GM19372 (cell line): ENCODE data around the gene SPNS3.

ENCODE experiments used
- ATAC-seq: cut with Tn5 transposase; IDR thresholded peaks from one replicate; pipeline ENCODE4 v1.9.1; 2021; ENCODE audit warnings: mild to moderate bottlenecking, low read depth, moderate library complexity; ENCODE audit not compliant: unreplicated experiment

SPNS3 gene

GRCh38 chr17:4426499-4427208, 7.1 kb upstream of the SPNS3 start:
- ATAC-seq = no peak

- ATAC-seq = no peak
These were observed 6.2 kb upstream of the SPNS3 start for GRCh38 chr17:4427505-4427904.

GRCh38 chr17:4436381-4436780, 2.6 kb downstream of the SPNS3 start:
- ATAC-seq = no peak

GRCh38 chr17:4436846-4437245, 3.1 kb downstream of the SPNS3 start:
- ATAC-seq = no peak

GRCh38 chr17:4438162-4438944, 4.6 kb downstream of the SPNS3 start:
- no peak for ATAC-seq

GRCh38 chr17:4440021-4440420, 6.3 kb downstream of the SPNS3 start:
- no peak for ATAC-seq

- ATAC-seq = no peak
These were observed 7.2 kb downstream of the SPNS3 start for GRCh38 chr17:4440690-4441686.

- ATAC-seq = no peak
These were observed 8.8 kb downstream of the SPNS3 start for GRCh38 chr17:4442582-4442981.

GRCh38 chr17:4443476-4443875, 9.7 kb downstream of the SPNS3 start:
- ATAC-seq = no peak

- ATAC-seq = no peak
These were observed 11.2 kb downstream of the SPNS3 start for GRCh38 chr17:4444782-4445473.

- ATAC-seq = no peak
These were observed 12.0 kb downstream of the SPNS3 start for GRCh38 chr17:4445731-4446130.

GRCh38 chr17:4446326-4447071, 12.8 kb downstream of the SPNS3 start:
- no peak for ATAC-seq

GRCh38 chr17:4448197-4448980, 14.6 kb downstream of the SPNS3 start:
- no peak for ATAC-seq

- ATAC-seq = no peak
These were observed 16.0 kb downstream of the SPNS3 start for GRCh38 chr17:4449736-4450135.

GRCh38 chr17:4450710-4451316, 17.1 kb downstream of the SPNS3 start:
- ATAC-seq = no peak

- ATAC-seq = no peak
These were observed 20.3 kb downstream of the SPNS3 start for GRCh38 chr17:4453812-4454591.

GRCh38 chr17:4460661-4461060, 26.9 kb downstream of the SPNS3 start:
- no peak for ATAC-seq
